Subcutaneous abdominal adipose tissue (tissue), 5 donors: Measurements from ENCODE around the gene FLII.

Experiments
- H3K27ac ChIP-seq: one replicate; pipeline ENCODE4 v1.7.0; 2013; ENCODE audit warnings: low read depth, mild to moderate bottlenecking, inconsistent platforms, low read length, moderate library complexity
- H3K27me3 ChIP-seq, 5 donors: one replicate each; pipeline ENCODE4 v1.7.0; 2013; ENCODE audit warnings: low read length in 5 of 5, inconsistent platforms in 1 of 5; ENCODE audit not compliant: control insufficient read depth in 5 of 5, insufficient read depth in 4 of 5
- H3K36me3 ChIP-seq, 5 donors: one replicate each; pipeline ENCODE4 v1.7.0; 2013; ENCODE audit warnings: low read length in 5 of 5; ENCODE audit not compliant: control insufficient read depth in 5 of 5, insufficient read depth in 5 of 5
- H3K4me1 ChIP-seq, 5 donors: one replicate each; pipeline ENCODE4 v1.7.0; 2013; ENCODE audit warnings: low read length in 5 of 5, mild to moderate bottlenecking in 3 of 5, moderate library complexity in 1 of 5; ENCODE audit not compliant: control insufficient read depth in 5 of 5, insufficient read depth in 5 of 5
- H3K4me3 ChIP-seq, 5 donors: one replicate each; pipeline ENCODE4 v1.7.0; 2013; ENCODE audit warnings: low read length in 5 of 5, low read depth in 1 of 5
- H3K9ac ChIP-seq, 5 donors: one replicate each; pipeline ENCODE4 v1.7.0; 2013; ENCODE audit warnings: low read length in 5 of 5, mild to moderate bottlenecking in 4 of 5, moderate library complexity in 3 of 5
- H3K9me3 ChIP-seq, 5 donors: one replicate each; pipeline ENCODE4 v1.7.0; 2013; ENCODE audit warnings: low read length in 5 of 5; ENCODE audit not compliant: control insufficient read depth in 5 of 5
- donor health status: healthy.
- donor health status: healthy.
- donor health status: healthy.
- donor health status: healthy.
- donor health status: healthy.

Gene FLII

GRCh38 chr17:18206962-18207361 lies 51.6 kb downstream of the FLII start:
- Histone ChIP-seq H3K9me3 (no peaks in the 10 kb centered on the region), H3K36me3 (peaks cover 0 to 77% (median 69%) of the 10 kb centered on the region in 5 donors), H3K9ac (no peak overlapping the region)

GRCh38 chr17:18205861-18206260 lies 52.7 kb downstream of the FLII start:
- H3K4me1 ChIP-seq: peaks cover 0 to 4% (median 3%) of the 10 kb centered on the region in 5 donors
- peak overlapping the region in 1 of 5 donors; percentile 16 for H3K9ac ChIP-seq
- no peaks in the 10 kb centered on the region for H3K9me3 ChIP-seq

More at GRCh38 chr17:18206962-18207361, 51.6 kb downstream of the FLII start:
- H3K27ac ChIP-seq: no peak overlapping the region
- peaks cover 0 to 2% (median 0%) of the 10 kb centered on the region in 5 donors for H3K4me1 ChIP-seq
- H3K27me3 ChIP-seq: no peaks in the 10 kb centered on the region
- no peak overlapping the region for H3K4me3 ChIP-seq

DNA sequence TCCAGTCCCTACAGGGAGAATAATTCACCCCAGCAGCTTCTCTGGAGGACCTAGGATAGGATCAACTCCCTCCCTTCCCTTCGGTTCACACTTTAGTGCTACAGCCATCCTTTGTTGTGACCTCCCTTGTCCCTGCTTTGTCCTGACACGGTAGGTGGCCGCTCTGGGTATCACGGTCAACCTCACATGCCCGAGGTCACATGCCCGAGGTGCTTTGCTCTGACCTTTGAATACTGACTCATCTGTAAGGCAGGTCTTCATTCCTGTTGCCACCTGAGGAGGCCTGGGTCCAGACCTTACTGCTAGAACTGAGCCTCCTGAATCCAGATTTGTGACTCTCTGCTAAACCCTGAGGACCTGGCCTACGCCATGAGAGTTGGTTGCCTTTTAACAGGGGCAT lies 55.2 kb downstream of the FLII start:
- Histone ChIP-seq H3K27ac (no peak overlapping the region), H3K4me1 (peaks cover 6 to 23% (median 14%) of the 10 kb centered on the region in 5 donors), H3K9me3 (no peaks in the 10 kb centered on the region), H3K27me3 (no peaks in the 10 kb centered on the region), H3K9ac (peak overlapping the region in 1 of 5 donors; percentile 2), H3K36me3 (peaks cover 0 to 71% (median 64%) of the 10 kb centered on the region in 5 donors), H3K4me3 (no peak overlapping the region)

More at GRCh38 chr17:18205861-18206260, 52.7 kb downstream of the FLII start:
- Histone ChIP-seq H3K27ac (no peak overlapping the region), H3K4me3 (no peak overlapping the region), H3K27me3 (no peaks in the 10 kb centered on the region), H3K36me3 (peaks cover 0 to 77% (median 71%) of the 10 kb centered on the region in 5 donors)

DNA sequence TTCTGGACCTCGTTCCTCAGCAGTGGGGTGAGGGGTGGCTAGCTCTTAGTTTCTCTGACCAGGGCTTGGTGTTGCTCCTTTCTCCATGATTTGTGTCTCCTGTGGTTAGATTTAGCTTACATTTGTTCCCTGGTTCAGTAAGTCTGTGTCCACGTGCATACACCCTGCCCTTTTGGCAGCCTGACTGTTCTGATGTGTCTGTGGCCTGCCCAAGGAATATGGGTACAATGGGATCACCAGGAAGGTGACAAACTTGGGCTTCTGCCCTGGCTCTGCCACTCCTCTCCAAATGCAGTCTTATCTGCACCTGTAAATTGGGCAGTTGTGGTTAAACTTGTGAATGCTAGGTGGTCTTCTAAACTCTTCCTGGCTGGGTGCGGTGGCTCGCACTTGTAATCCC lies 57.4 kb downstream of the FLII start:
- H3K27me3 ChIP-seq: no peaks in the 10 kb centered on the region
- peaks cover 6 to 34% (median 26%) of the 10 kb centered on the region in 5 donors for H3K4me1 ChIP-seq
- H3K9ac ChIP-seq: no peak overlapping the region
- peaks cover 3 to 72% (median 62%) of the 10 kb centered on the region in 5 donors for H3K36me3 ChIP-seq
- no peak overlapping the region for H3K27ac ChIP-seq
- H3K4me3 ChIP-seq: no peak overlapping the region
- no peaks in the 10 kb centered on the region for H3K9me3 ChIP-seq

- peaks cover 14 to 69% (median 64%) of the 10 kb centered on the region in 5 donors for H3K36me3 ChIP-seq
- no peaks in the 10 kb centered on the region for H3K27me3 ChIP-seq
- H3K4me3 ChIP-seq: no peak overlapping the region
- no peaks in the 10 kb centered on the region for H3K9me3 ChIP-seq
- peak overlapping the region in 2 of 5 donors; percentile 58 to 64 for H3K9ac ChIP-seq
- peaks cover 6 to 35% (median 26%) of the 10 kb centered on the region in 5 donors for H3K4me1 ChIP-seq
- no peak overlapping the region for H3K27ac ChIP-seq
Observed at GRCh38 chr17:18198530-18198929, 60.0 kb downstream of the FLII start.

DNA sequence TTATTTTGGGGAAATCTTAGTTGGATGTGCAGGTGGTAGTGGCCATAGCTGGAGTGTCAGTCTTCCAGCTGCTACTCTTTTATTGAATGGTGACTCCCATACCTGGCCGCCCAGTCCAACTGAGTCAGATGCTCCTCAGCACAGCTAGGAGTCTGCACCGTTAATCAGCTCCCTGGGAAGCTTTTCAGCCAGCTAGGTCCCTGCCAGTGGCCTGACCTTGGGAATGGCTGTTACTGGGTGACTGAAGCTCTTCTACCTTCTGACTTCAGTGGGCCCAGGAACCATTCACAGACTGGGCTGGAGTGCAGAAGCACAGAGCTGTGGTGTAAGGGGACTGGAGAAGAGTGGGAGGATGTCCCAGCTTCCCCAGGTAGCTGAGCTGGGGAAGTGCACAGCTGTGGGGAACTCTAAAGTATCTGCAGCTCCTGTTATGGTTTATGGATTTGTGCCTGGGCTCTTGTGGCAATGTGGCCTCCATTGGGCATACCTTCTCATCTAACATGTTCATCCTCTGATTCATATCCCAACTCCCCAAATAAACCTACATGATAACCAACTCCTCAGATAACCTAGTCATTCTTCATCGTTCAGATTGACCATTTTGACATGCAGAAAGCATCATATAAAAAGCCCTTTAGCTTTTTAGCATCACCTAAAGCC lies 60.9 kb downstream of the FLII start:
- Histone ChIP-seq H3K4me3 (no peak overlapping the region), H3K36me3 (peaks cover 14 to 64% (median 60%) of the 10 kb centered on the region in 5 donors), H3K4me1 (peaks cover 6 to 35% (median 26%) of the 10 kb centered on the region in 5 donors), H3K9ac (peak overlapping the region in 2 of 5 donors; percentile 58 to 64), H3K27me3 (no peaks in the 10 kb centered on the region), H3K27ac (no peak overlapping the region), H3K9me3 (no peaks in the 10 kb centered on the region)

DNA sequence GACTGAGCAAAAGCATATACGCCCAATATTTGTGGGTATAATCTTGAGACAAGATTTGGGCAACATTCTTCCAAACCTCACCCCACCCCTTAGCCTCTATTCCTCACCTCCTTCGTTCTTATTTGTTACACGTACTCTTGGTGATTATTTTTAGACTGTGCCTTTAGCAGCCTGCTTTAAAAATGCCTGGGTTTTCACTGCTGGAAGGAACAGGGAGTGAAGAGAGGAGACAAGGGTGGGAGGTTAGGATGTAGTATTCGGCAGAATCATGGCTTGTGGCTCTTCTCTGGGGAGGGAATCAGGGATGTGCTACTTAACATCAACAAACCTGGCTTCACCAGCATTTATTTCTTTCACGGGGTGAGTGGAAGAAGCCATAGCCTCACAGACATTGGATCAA lies 63.3 kb downstream of the FLII start:
- Histone ChIP-seq H3K27ac (no peak overlapping the region), H3K4me3 (no peak overlapping the region), H3K36me3 (peaks cover 14 to 56% (median 50%) of the 10 kb centered on the region in 5 donors), H3K4me1 (peaks cover 7 to 48% (median 45%) of the 10 kb centered on the region in 5 donors), H3K9me3 (no peaks in the 10 kb centered on the region), H3K9ac (no peak overlapping the region), H3K27me3 (no peaks in the 10 kb centered on the region)
